Lower lobe of right lung (tissue), 2 donors: ENCODE data around the gene SLCO2B1. TPM values are rescaled to one million over a fixed set of nuclear protein-coding genes. Genes with fewer than 3 reads are reported as not detected.

ENCODE experiments used
- ATAC-seq, 2 donors: fragments of 200-7000 bp; cut with Tn5 transposase; one replicate each; pipeline ENCODE4 v1.9.1; 2020 to 2022; ENCODE audit warnings: mild to moderate bottlenecking in 2 of 2, moderate library complexity in 2 of 2
- DNase-seq: peaks from one replicate; pipeline ENCODE4 v3.0.0-alpha.2; 2020
- H3K27ac ChIP-seq: fragments of 200-600 bp; one replicate; pipeline ENCODE4 v1.8.0; 2022
- H3K27me3 ChIP-seq: fragments of 200-600 bp; one replicate; pipeline ENCODE4 v1.8.0; 2022; ENCODE audit warnings: low read depth
- H3K36me3 ChIP-seq: fragments of 200-600 bp; one replicate; pipeline ENCODE4 v1.8.0; 2022; ENCODE audit warnings: mild to moderate bottlenecking
- H3K4me1 ChIP-seq: fragments of 200-600 bp; one replicate; pipeline ENCODE4 v1.8.0; 2022
- H3K4me3 ChIP-seq: fragments of 200-600 bp; one replicate; pipeline ENCODE4 v1.8.0; 2022; ENCODE audit warnings: mild to moderate bottlenecking
- H3K9me3 ChIP-seq: fragments of 200-600 bp; one replicate; pipeline ENCODE4 v1.8.0; 2022
- intact Hi-C: fragments of 100-400 bp; cut with DNase I; formaldehyde crosslinking; loops from one replicate; pipeline ENCODE4 v1.11.0; 2022
- total RNA-seq: library from RNA; stranded (reverse); fragmentation: NEBNext Ultra II Directional; extraction: Animal tissue kit (Norgen Biotek cat#: 25700); gene quantifications from one replicate; pipeline ENCODE4 v1.2.1, GENCODE V29; 2021
- TF ChIP-seq, protein P1 (sequence below): fragments of 200-600 bp; IDR thresholded peaks from one replicate; pipeline ENCODE4 v1.8.0; 2022; ENCODE audit warnings: antibody characterized with exemption, mild to moderate bottlenecking
- donor health status: DM: no; HTN: yes; CAD: no; lungs with severe emphysema.

The SLCO2B1 gene
- total RNA-seq, 1 donor from 2014 or later, result 332 TPM

DNA sequence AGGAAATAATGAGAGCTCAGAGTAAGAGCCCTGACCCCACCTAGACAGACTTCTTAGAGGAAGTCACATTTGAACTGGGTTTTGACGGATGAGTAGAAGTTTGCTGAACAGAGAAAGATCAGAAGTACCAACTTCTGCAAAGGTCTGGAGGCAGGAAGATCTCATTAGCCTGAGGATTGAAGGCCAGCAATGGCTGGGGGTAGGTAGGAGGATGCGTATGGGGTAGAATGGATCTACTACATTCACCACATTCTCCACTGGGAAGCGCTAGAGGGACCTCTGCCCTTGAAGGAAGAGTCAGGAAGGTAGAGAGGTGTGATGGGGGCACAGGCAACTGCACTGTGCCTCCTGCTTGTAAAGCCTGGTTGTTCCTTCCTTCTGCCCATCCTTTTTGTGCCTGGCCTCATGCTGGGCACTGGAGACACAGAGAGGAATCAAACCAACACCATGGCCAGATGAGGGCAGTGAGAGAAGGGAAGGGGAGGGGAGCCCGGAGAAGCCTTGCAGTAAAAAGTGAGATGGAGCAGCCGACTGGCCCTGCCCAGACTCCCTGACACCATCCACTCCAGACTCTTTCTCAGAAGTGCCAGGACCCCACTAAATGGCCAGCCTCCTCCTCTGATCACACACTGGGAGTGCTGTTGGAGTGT lies 94.6 kb downstream of the SLCO2B1 start:
- Histone ChIP-seq H3K27ac (no peak overlapping the region), H3K36me3 (no peaks in the 10 kb centered on the region), H3K27me3 (peaks cover 28% of the 10 kb centered on the region), H3K4me3 (no peak overlapping the region), H3K4me1 (peaks cover 11% of the 10 kb centered on the region), H3K9me3 (no peaks in the 10 kb centered on the region)
- no peak for DNase-seq
- TF ChIP-seq, protein P1, sequence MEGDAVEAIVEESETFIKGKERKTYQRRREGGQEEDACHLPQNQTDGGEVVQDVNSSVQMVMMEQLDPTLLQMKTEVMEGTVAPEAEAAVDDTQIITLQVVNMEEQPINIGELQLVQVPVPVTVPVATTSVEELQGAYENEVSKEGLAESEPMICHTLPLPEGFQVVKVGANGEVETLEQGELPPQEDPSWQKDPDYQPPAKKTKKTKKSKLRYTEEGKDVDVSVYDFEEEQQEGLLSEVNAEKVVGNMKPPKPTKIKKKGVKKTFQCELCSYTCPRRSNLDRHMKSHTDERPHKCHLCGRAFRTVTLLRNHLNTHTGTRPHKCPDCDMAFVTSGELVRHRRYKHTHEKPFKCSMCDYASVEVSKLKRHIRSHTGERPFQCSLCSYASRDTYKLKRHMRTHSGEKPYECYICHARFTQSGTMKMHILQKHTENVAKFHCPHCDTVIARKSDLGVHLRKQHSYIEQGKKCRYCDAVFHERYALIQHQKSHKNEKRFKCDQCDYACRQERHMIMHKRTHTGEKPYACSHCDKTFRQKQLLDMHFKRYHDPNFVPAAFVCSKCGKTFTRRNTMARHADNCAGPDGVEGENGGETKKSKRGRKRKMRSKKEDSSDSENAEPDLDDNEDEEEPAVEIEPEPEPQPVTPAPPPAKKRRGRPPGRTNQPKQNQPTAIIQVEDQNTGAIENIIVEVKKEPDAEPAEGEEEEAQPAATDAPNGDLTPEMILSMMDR, result no peak
- no peak for ATAC-seq
- intact Hi-C loops, result no loop called here

DNA sequence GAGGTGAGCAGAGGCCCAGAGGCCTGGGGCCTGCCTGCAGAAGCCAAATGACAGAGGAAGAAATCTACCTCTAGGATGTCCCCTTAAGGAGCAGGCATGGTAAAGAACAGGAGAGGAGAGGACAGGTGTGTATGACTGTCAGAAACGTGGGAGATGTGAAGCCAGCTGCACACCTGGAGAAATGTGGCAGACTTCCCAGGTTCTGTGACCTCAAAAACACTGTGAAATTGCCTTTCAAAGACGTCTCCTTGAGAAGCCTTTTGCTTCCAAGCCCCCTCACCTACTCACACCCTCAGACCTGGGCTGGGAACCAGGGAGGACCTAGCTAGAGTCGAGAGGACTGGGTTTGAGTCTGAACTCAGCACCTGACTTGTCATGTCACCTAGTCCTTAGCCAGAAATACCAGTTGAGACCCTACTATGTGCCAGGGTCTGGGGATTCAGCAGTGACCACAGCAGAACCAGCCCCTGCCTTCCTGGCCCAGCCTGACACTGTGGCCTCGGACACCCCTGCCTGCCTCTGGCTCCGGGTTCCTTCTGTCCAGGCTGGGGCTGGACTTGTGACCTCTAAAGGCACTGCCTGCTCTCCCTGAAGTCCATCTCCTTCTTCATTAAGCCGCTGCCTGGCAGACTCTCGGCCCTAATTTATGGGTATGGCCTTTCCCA lies 95.2 kb downstream of the SLCO2B1 start:
- intact Hi-C loops, result no loop called here
- TF ChIP-seq, protein P1, result no peak
- DNase-seq (no peak), ATAC-seq (no peak)
- peaks cover 26% of the 10 kb centered on the region for H3K27me3 ChIP-seq
- no peak overlapping the region for H3K27ac ChIP-seq
- H3K4me3 ChIP-seq, result no peak overlapping the region
- H3K9me3 ChIP-seq, result no peaks in the 10 kb centered on the region
- no peaks in the 10 kb centered on the region for H3K36me3 ChIP-seq
- peaks cover 8% of the 10 kb centered on the region for H3K4me1 ChIP-seq

DNA sequence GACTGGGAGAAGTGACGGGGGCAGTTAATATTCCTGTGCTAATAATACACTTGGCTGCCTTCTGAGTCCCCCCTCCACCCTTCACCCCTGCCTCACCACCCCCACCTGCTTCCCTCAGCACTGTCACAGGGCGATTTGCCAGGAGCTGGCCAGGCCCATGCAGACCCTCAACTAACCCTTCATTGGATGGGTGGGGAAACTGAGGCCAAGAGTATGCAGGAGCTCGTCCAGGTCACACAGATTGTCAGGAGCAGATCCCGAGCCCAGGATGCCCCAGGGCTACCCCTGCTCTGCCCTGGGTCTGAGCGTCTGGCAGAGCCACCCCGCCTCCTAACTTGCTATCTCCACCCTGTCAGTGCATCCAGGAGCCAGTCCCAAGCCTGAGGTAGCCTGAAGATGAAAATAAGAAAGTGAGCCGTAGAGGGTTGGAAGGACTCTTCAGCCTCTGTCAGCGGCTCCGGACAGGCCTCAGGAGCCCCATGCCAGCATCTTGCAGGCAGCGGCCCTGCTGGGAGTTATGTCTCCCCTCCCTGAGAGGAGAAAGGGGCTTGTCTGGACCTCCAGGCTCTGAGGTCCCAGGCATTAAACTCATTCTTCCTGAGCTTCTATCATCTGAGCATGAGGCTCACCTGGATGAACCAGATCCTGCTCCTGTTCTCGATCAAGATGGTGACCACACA lies 95.9 kb downstream of the SLCO2B1 start:
- H3K27ac ChIP-seq, result no peak overlapping the region
- H3K9me3 ChIP-seq, result no peaks in the 10 kb centered on the region
- H3K4me3 ChIP-seq, result no peak overlapping the region
- peaks cover 24% of the 10 kb centered on the region for H3K27me3 ChIP-seq
- H3K36me3 ChIP-seq, result no peaks in the 10 kb centered on the region
- ATAC-seq (no peak), DNase-seq (no peak)
- TF ChIP-seq, protein P1, result no peak
- intact Hi-C loops, result no loop called here
- peaks cover 8% of the 10 kb centered on the region for H3K4me1 ChIP-seq

DNA sequence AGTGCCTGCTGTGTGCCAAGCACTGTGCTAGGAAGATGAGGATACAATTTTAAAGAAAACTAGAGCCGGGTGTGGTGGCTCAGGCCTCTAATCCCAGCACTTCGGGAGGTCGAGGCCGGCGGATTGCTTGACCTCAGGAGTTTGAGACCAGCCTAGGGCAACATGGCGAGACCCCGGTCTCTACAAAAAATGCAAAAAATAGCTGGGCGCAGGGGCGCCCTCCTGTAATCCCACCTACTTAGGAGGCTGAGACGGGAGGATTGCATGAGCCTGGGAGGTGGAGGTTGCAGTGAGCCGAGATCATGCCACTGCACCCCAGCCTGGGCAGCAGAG lies 98.0 kb downstream of the SLCO2B1 start:
- intact Hi-C loops, result no loop called here
- H3K4me1 ChIP-seq, result peaks cover 3% of the 10 kb centered on the region

DNA sequence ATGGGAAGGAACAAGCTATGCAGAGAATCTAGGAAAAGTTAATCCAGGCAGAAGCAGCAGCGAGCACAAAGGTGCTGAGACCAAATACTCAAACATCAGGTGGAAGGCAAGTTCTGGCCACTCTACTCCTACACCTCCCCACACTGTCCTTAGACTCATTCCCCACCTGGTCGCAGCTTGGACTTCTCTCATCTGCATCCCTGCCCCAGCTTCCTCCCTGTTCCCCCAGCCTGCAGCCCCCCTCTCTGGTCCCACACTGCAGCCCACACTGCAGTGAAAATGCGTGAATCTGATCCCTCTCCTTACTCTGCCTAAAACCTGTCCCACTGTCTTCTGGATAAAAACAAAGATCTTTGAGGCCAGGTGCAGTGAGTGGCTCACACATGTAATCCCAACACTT lies 98.8 kb downstream of the SLCO2B1 start:
- Histone ChIP-seq H3K4me1 (peaks cover 3% of the 10 kb centered on the region), H3K27ac (no peak overlapping the region), H3K27me3 (peaks cover 5% of the 10 kb centered on the region), H3K9me3 (no peaks in the 10 kb centered on the region), H3K36me3 (no peaks in the 10 kb centered on the region), H3K4me3 (no peak overlapping the region)
- intact Hi-C loops, result no loop called here
- DNase-seq (no peak), ATAC-seq (no peak)
- TF ChIP-seq, protein P1, result no peak

More for the DNA sequence above, 98.0 kb downstream of the SLCO2B1 start:
- Histone ChIP-seq H3K9me3 (no peaks in the 10 kb centered on the region), H3K4me3 (no peak overlapping the region), H3K27me3 (peaks cover 6% of the 10 kb centered on the region), H3K27ac (no peak overlapping the region), H3K36me3 (no peaks in the 10 kb centered on the region)
- DNase-seq (no peak), ATAC-seq (no peak)
- TF ChIP-seq, protein P1, result peak; percentile 14
